Measurements from ENCODE around the gene KPNB1.

KPNB1 gene

GRCh38 chr17:47727704-47728036, 78.0 kb downstream of the KPNB1 start:
- no peak for TF ChIP-seq CTCF (IDR thresholded peaks at IDR 0.05; ENCODE audit: low read depth, low read length, missing control alignments)
- no peak overlapping the region for H3K4me3 ChIP-seq (ENCODE audit: low read depth, low read length)
- in situ Hi-C loops (cut with HindIII; ENCODE audit: low sequenced_read_pairs) = no loop called here
- DNase-seq (ENCODE audit: low read depth) = no peak

- H3K4me3 ChIP-seq (ENCODE audit: low read depth, low read length) = no peak overlapping the region
- in situ Hi-C loops (cut with HindIII; ENCODE audit: low sequenced_read_pairs) = no loop called here
- no peak for DNase-seq (ENCODE audit: low read depth)
- no peak for TF ChIP-seq CTCF (IDR thresholded peaks at IDR 0.05; ENCODE audit: low read depth, low read length, missing control alignments)
Measured at GRCh38 chr17:47728214-47728877, 78.6 kb downstream of the KPNB1 start.

- in situ Hi-C loops (cut with HindIII; ENCODE audit: low sequenced_read_pairs) = no loop called here
- TF ChIP-seq CTCF (IDR thresholded peaks at IDR 0.05; ENCODE audit: low read depth, low read length, missing control alignments) = no peak
- no peak overlapping the region for H3K4me3 ChIP-seq (ENCODE audit: low read depth, low read length)
- no peak for DNase-seq (ENCODE audit: low read depth)
Measured at GRCh38 chr17:47729476-47729875, 79.8 kb downstream of the KPNB1 start.

- no peak for TF ChIP-seq CTCF (IDR thresholded peaks at IDR 0.05; ENCODE audit: low read depth, low read length, missing control alignments)
- in situ Hi-C loops (cut with HindIII; ENCODE audit: low sequenced_read_pairs) = no loop called here
- no peak overlapping the region for H3K4me3 ChIP-seq (ENCODE audit: low read depth, low read length)
- no peak for DNase-seq (ENCODE audit: low read depth)
Measured at GRCh38 chr17:47730681-47731080, 81.0 kb downstream of the KPNB1 start.

- H3K4me3 ChIP-seq (ENCODE audit: low read depth, low read length) = no peak overlapping the region
- TF ChIP-seq CTCF (IDR thresholded peaks at IDR 0.05; ENCODE audit: low read depth, low read length, missing control alignments) = no peak
- no peak for DNase-seq (ENCODE audit: low read depth)
- in situ Hi-C loops (cut with HindIII; ENCODE audit: low sequenced_read_pairs) = no loop called here
Measured at GRCh38 chr17:47731396-47731795, 81.7 kb downstream of the KPNB1 start.

GRCh38 chr17:47732399-47733046, 82.8 kb downstream of the KPNB1 start:
- in situ Hi-C loops (cut with HindIII; ENCODE audit: low sequenced_read_pairs) = no loop called here
- TF ChIP-seq CTCF (IDR thresholded peaks at IDR 0.05; ENCODE audit: low read depth, low read length, missing control alignments) = no peak

More at GRCh38 chr17:47732399-47733046, 82.8 kb downstream of the KPNB1 start:
- DNase-seq (ENCODE audit: low read depth) = no peak
- no peak overlapping the region for H3K4me3 ChIP-seq (ENCODE audit: low read depth, low read length)
